Measurements from ENCODE around the gene BIN1. TPM values are rescaled to one million over a fixed set of nuclear protein-coding genes. Genes with fewer than 3 reads are reported as not detected.

BIN1 gene
- total RNA-seq, 1 experiment from 2014 or later = 58.9 TPM

- TF ChIP-seq EZH2phosphoT487 (IDR thresholded peaks at IDR 0.05; ENCODE audit: borderline replicate concordance, low read length) (no peak), EZH2 (IDR thresholded peaks at IDR 0.05; ENCODE audit: low read length, unreplicated experiment) (no peak)
- no peaks in the 10 kb centered on the region for H3K36me3 ChIP-seq (ENCODE audit: low read depth, low read length)
- H3F3A ChIP-seq (ENCODE audit: low read length, unreplicated experiment) = no peaks in the 10 kb centered on the region
- CTCF ChIA-PET = no interaction called here
- no peak overlapping the region for H3K9ac ChIP-seq (ENCODE audit: low read length)
- H3K4me1 ChIP-seq (ENCODE audit: insufficient read depth, low read length) = no peaks in the 10 kb centered on the region
- no peaks in the 10 kb centered on the region for H4K20me1 ChIP-seq (ENCODE audit: low read length)
- no peaks in the 10 kb centered on the region for H3K79me2 ChIP-seq (ENCODE audit: low read length)
- no peaks in the 10 kb centered on the region for H3K27me3 ChIP-seq (ENCODE audit: low read length)
- H2AFZ ChIP-seq (ENCODE audit: low read length) = no peak overlapping the region
- H3K4me3 ChIP-seq (ENCODE audit: low read length) = no peak overlapping the region
- no peak for ATAC-seq
- BruUV-seq (replicated peaks) = no TSS peak
- POLR2A ChIA-PET (ENCODE audit: unreplicated experiment) = no interaction called here
- H3K4me2 ChIP-seq (ENCODE audit: low read length) = no peak overlapping the region
- intact Hi-C loops (cut with micrococcal nuclease) = no loop called here
- H3K27ac ChIP-seq (ENCODE audit: low read length) = no peak overlapping the region
- no peak for DNase-seq
- H3K9me2 ChIP-seq (replicated peaks; ENCODE audit: low read length) = no peaks in the 10 kb centered on the region
- no peaks in the 10 kb centered on the region for H3K9me3 ChIP-seq (ENCODE audit: low read length)
Measured at GRCh38 chr2:127052771-127053691, 53.9 kb downstream of the BIN1 start.

- CTCF ChIA-PET = no interaction called here
- no peaks in the 10 kb centered on the region for H3K9me2 ChIP-seq (replicated peaks; ENCODE audit: low read length)
- no TSS peak for BruUV-seq (replicated peaks)
Measured at GRCh38 chr2:127052057-127052770, 54.7 kb downstream of the BIN1 start.

More at GRCh38 chr2:127052057-127052770, 54.7 kb downstream of the BIN1 start:
- H4K20me1 ChIP-seq (ENCODE audit: low read length) = no peaks in the 10 kb centered on the region
- no peak overlapping the region for H3K4me3 ChIP-seq (ENCODE audit: low read length)
- no peaks in the 10 kb centered on the region for H3K27me3 ChIP-seq (ENCODE audit: low read length)
- POLR2A ChIA-PET (ENCODE audit: unreplicated experiment) = no interaction called here
- no peak for ATAC-seq
- H3K36me3 ChIP-seq (ENCODE audit: low read depth, low read length) = no peaks in the 10 kb centered on the region
- no peak overlapping the region for H3K4me2 ChIP-seq (ENCODE audit: low read length)
- intact Hi-C loops (cut with micrococcal nuclease) = no loop called here
- H3K79me2 ChIP-seq (ENCODE audit: low read length) = no peaks in the 10 kb centered on the region
- TF ChIP-seq EZH2phosphoT487 (IDR thresholded peaks at IDR 0.05; ENCODE audit: borderline replicate concordance, low read length) (no peak), EZH2 (IDR thresholded peaks at IDR 0.05; ENCODE audit: low read length, unreplicated experiment) (no peak), CTCF (conservative IDR thresholded peaks at IDR 0.05; ENCODE audit: low read depth, low read length) (no peak)
- no peaks in the 10 kb centered on the region for H3K9me3 ChIP-seq (ENCODE audit: low read length)
- H2AFZ ChIP-seq (ENCODE audit: low read length) = no peak overlapping the region
- no peaks in the 10 kb centered on the region for H3K4me1 ChIP-seq (ENCODE audit: insufficient read depth, low read length)
- no peak for DNase-seq
- H3K27ac ChIP-seq (ENCODE audit: low read length) = no peak overlapping the region
- H3K9ac ChIP-seq (ENCODE audit: low read length) = no peak overlapping the region
- no peaks in the 10 kb centered on the region for H3F3A ChIP-seq (ENCODE audit: low read length, unreplicated experiment)
